HEK293T (cell line): ENCODE data around the gene CLASP1.

ENCODE experiments used
- ARNT ChIP-seq: fragments of 450-650 bp; IDR thresholded peaks from 2 replicates; pipeline ENCODE4 v1.6.1; 2017; ENCODE audit warnings: mild to moderate bottlenecking
- BHLHE40 ChIP-seq: fragments of 450-650 bp; IDR thresholded peaks from 2 replicates; pipeline ENCODE4 v1.6.1; 2016; ENCODE audit warnings: mild to moderate bottlenecking, moderate library complexity, borderline replicate concordance
- CTBP1 ChIP-seq: fragments of 450-650 bp; IDR thresholded peaks from 2 replicates; pipeline ENCODE4 v1.6.1; 2016; ENCODE audit warnings: borderline replicate concordance
- ELF4 ChIP-seq: fragments of 450-650 bp; IDR thresholded peaks from 2 replicates; pipeline ENCODE4 v1.6.1; 2017; ENCODE audit warnings: antibody characterized with exemption
- FOXA1 ChIP-seq: fragments of 450-650 bp; IDR thresholded peaks from 2 replicates; pipeline ENCODE4 v1.6.1; 2016; ENCODE audit warnings: mild to moderate bottlenecking
- FOXK2 ChIP-seq: fragments of 450-650 bp; IDR thresholded peaks from 2 replicates; pipeline ENCODE4 v1.6.1; 2016; ENCODE audit warnings: mild to moderate bottlenecking
- FOXM1 ChIP-seq: fragments of 450-650 bp; IDR thresholded peaks from 2 replicates; pipeline ENCODE4 v1.6.1; 2017; ENCODE audit warnings: mild to moderate bottlenecking, borderline replicate concordance
- HDGF ChIP-seq: fragments of 450-650 bp; IDR thresholded peaks from 2 replicates; pipeline ENCODE4 v1.6.1; 2017; ENCODE audit warnings: antibody characterized with exemption, borderline replicate concordance
- LEF1 ChIP-seq: fragments of 450-650 bp; IDR thresholded peaks from 2 replicates; pipeline ENCODE4 v1.6.1; 2017; ENCODE audit warnings: mild to moderate bottlenecking, borderline replicate concordance
- NFRKB ChIP-seq: fragments of 450-650 bp; IDR thresholded peaks from 2 replicates; pipeline ENCODE4 v1.6.1; 2016; ENCODE audit warnings: mild to moderate bottlenecking, moderate library complexity
- PKNOX1 ChIP-seq: fragments of 450-650 bp; IDR thresholded peaks from 2 replicates; pipeline ENCODE4 v1.6.1; 2016
- SP1 ChIP-seq: fragments of 450-650 bp; IDR thresholded peaks from 2 replicates; pipeline ENCODE4 v1.6.1; 2017
- TARDBP ChIP-seq: fragments of 450-650 bp; IDR thresholded peaks from 2 replicates; pipeline ENCODE4 v1.6.1; 2016
- ZNF384 ChIP-seq: fragments of 450-650 bp; IDR thresholded peaks from 2 replicates; pipeline ENCODE4 v1.6.1; 2016

GRCh38 chr2:121287956-121288355 lies 361.3 kb downstream of the CLASP1 start:
- no peak for TF ChIP-seq ELF4
- TF ChIP-seq FOXK2 = no peak
- no peak for TF ChIP-seq FOXM1
- TF ChIP-seq CTBP1 = no peak
- TF ChIP-seq ARNT = no peak
- TF ChIP-seq BHLHE40 = no peak
- no peak for TF ChIP-seq SP1
- no peak for TF ChIP-seq NFRKB
- TF ChIP-seq FOXA1 = no peak
- no peak for TF ChIP-seq HDGF
- TF ChIP-seq TARDBP = no peak
- TF ChIP-seq PKNOX1 = no peak
- TF ChIP-seq ZNF384 = no peak
- TF ChIP-seq LEF1 = no peak
